ENCODE data around the gene STAB1.

Gene STAB1

GRCh38 chr3:52503788-52504424 lies 8.8 kb downstream of the STAB1 start:
- DNase-seq (ENCODE audit: extremely low spot score, insufficient read length, low read depth) (no peak), FAIRE-seq (no peak)

GRCh38 chr3:52504977-52505376 lies 9.8 kb downstream of the STAB1 start:
- FAIRE-seq (no peak), DNase-seq (ENCODE audit: extremely low spot score, insufficient read length, low read depth) (no peak)

- no peak for DNase-seq (ENCODE audit: extremely low spot score, insufficient read length, low read depth)
- no peak for FAIRE-seq
Observed at GRCh38 chr3:52506266-52506966, 11.3 kb downstream of the STAB1 start.

GRCh38 chr3:52507359-52507758 lies 12.2 kb downstream of the STAB1 start:
- DNase-seq (ENCODE audit: extremely low spot score, insufficient read length, low read depth) = no peak
- no peak for FAIRE-seq

GRCh38 chr3:52509753-52510328 lies 14.7 kb downstream of the STAB1 start:
- FAIRE-seq (no peak), DNase-seq (ENCODE audit: extremely low spot score, insufficient read length, low read depth) (no peak)

GRCh38 chr3:52511509-52511908 lies 16.4 kb downstream of the STAB1 start:
- no peak for DNase-seq (ENCODE audit: extremely low spot score, insufficient read length, low read depth)

GRCh38 chr3:52512105-52512504 lies 17.0 kb downstream of the STAB1 start:
- DNase-seq (ENCODE audit: extremely low spot score, insufficient read length, low read depth) (no peak), FAIRE-seq (no peak)

More at GRCh38 chr3:52511509-52511908, 16.4 kb downstream of the STAB1 start:
- FAIRE-seq = no peak

- DNase-seq (ENCODE audit: extremely low spot score, insufficient read length, low read depth) (no peak), FAIRE-seq (no peak)
Observed at GRCh38 chr3:52512727-52513126, 17.6 kb downstream of the STAB1 start.

GRCh38 chr3:52513281-52513680 lies 18.1 kb downstream of the STAB1 start:
- DNase-seq (ENCODE audit: extremely low spot score, insufficient read length, low read depth) = no peak
- FAIRE-seq = no peak

- DNase-seq (ENCODE audit: extremely low spot score, insufficient read length, low read depth) (no peak), FAIRE-seq (no peak)
Observed at GRCh38 chr3:52514576-52514975, 19.4 kb downstream of the STAB1 start.

GRCh38 chr3:52515192-52515591 lies 20.1 kb downstream of the STAB1 start:
- no peak for FAIRE-seq
- no peak for DNase-seq (ENCODE audit: extremely low spot score, insufficient read length, low read depth)

GRCh38 chr3:52516509-52517195 lies 21.5 kb downstream of the STAB1 start:
- no peak for DNase-seq (ENCODE audit: extremely low spot score, insufficient read length, low read depth)
- no peak for FAIRE-seq

- no peak for DNase-seq (ENCODE audit: extremely low spot score, insufficient read length, low read depth)
- no peak for FAIRE-seq
Observed at GRCh38 chr3:52517796-52518722, 22.9 kb downstream of the STAB1 start.

- FAIRE-seq = no peak
- DNase-seq (ENCODE audit: extremely low spot score, insufficient read length, low read depth) = no peak
Observed at GRCh38 chr3:52518723-52519444, 23.7 kb downstream of the STAB1 start.

GRCh38 chr3:52519445-52520140 lies 24.5 kb downstream of the STAB1 start:
- no peak for DNase-seq (ENCODE audit: extremely low spot score, insufficient read length, low read depth)
- no peak for FAIRE-seq

GRCh38 chr3:52520141-52520667 lies 25.1 kb downstream of the STAB1 start:
- no peak for FAIRE-seq
- no peak for DNase-seq (ENCODE audit: extremely low spot score, insufficient read length, low read depth)

GRCh38 chr3:52520716-52521487 lies 25.8 kb downstream of the STAB1 start:
- FAIRE-seq (no peak), DNase-seq (ENCODE audit: extremely low spot score, insufficient read length, low read depth) (no peak)

- DNase-seq (ENCODE audit: extremely low spot score, insufficient read length, low read depth) (no peak), FAIRE-seq (no peak)
Observed at GRCh38 chr3:52521488-52521824, 26.3 kb downstream of the STAB1 start.
